ENCODE data around the gene CREBBP.

DNA sequence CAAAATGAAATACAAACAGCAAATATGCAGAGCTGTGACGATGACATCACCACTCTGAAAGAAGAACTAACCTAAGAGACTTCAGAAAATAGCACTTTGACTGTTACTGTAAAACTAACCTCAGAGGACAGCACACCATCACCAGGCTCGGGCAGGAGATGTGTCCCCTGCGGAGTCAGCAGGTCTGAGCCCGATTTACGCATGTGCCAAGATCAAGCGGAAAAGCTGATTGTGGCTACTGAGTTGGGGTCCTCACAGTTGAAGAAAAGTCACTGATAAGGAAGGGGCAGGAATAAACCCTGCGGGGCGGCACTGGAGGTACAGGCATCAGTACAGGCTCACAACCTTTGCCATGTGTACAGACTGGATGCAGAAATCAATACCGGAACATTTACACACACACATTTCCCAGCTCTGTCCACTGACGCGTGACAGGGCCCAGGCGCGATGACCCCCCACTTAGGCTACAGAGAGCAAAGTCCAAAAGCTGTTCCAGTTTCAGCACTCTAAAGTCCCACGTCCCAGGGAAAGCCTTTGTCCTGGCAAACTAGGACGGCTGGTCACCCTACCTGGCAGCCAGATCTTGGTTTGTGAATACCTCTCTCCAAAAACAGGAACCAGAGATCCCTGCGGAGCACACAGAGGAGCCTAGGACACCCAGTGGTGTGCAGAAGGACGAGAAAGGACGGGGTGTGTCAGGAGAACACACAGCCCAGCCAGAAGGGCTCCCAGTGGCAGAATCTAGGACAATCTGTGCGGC lies 184.7 kb downstream of the CREBBP start:
- TF ChIP-seq, protein P1, sequence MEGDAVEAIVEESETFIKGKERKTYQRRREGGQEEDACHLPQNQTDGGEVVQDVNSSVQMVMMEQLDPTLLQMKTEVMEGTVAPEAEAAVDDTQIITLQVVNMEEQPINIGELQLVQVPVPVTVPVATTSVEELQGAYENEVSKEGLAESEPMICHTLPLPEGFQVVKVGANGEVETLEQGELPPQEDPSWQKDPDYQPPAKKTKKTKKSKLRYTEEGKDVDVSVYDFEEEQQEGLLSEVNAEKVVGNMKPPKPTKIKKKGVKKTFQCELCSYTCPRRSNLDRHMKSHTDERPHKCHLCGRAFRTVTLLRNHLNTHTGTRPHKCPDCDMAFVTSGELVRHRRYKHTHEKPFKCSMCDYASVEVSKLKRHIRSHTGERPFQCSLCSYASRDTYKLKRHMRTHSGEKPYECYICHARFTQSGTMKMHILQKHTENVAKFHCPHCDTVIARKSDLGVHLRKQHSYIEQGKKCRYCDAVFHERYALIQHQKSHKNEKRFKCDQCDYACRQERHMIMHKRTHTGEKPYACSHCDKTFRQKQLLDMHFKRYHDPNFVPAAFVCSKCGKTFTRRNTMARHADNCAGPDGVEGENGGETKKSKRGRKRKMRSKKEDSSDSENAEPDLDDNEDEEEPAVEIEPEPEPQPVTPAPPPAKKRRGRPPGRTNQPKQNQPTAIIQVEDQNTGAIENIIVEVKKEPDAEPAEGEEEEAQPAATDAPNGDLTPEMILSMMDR (conservative IDR thresholded peaks at IDR 0.05 in 1 of 2, IDR thresholded peaks at IDR 0.05 in 1 of 2; ENCODE audit: low read depth in 1 of 2, low read length in 2 of 2): no peak
- no peak for TF ChIP-seq EZH2 (IDR thresholded peaks at IDR 0.05; ENCODE audit: low read length, missing control alignments)
